Tibial nerve (tissue), 4 donors: Measurements from ENCODE around the gene HS6ST1. TPM values are rescaled to one million over a fixed set of nuclear protein-coding genes. Genes with fewer than 3 reads are reported as not detected.

Experiments used
- DNase-seq, 2 donors: peaks; one replicate each; pipeline ENCODE4 v3.0.0-alpha.2; 2019; ENCODE audit warnings: low spot score in 2 of 2
- H3K27ac ChIP-seq, 4 donors: fragments of 200-600 bp; sonication (generic) in 3 of 4; one replicate each; pipeline ENCODE4 v1.5.1; 2017 to 2019; ENCODE audit warnings: mild to moderate bottlenecking in 1 of 4
- H3K27me3 ChIP-seq, 2 donors: fragments of 200-600 bp; sonication (generic) in 1 of 2; one replicate each; pipeline versions ENCODE4 v1.5.1 to v1.6.0; 2017 to 2019
- H3K36me3 ChIP-seq, 3 donors: fragments of 200-600 bp; sonication (generic); one replicate each; pipeline ENCODE4 v1.5.1; 2018 to 2019
- H3K4me1 ChIP-seq, 4 donors: fragments of 200-600 bp; sonication (generic) in 3 of 4; one replicate each; pipeline ENCODE4 v1.5.1; 2017 to 2019
- H3K4me3 ChIP-seq, 4 donors: fragments of 200-600 bp; sonication (generic) in 3 of 4; one replicate each; pipeline ENCODE4 v1.5.1; 2017 to 2019; ENCODE audit warnings: mild to moderate bottlenecking in 1 of 4, moderate library complexity in 1 of 4
- H3K9me3 ChIP-seq, 4 donors: fragments of 200-600 bp; sonication (generic) in 3 of 4; one replicate each; pipeline ENCODE4 v1.5.1; 2017 to 2019
- EP300 ChIP-seq, 2 donors: sonication (generic); formaldehyde crosslinking; IDR thresholded peaks; one replicate each; pipeline ENCODE4 v1.6.1; 2017; ENCODE audit warnings: antibody characterized with exemption in 2 of 2, mild to moderate bottlenecking in 1 of 2
- POLR2A ChIP-seq, 2 donors: fragments of 450-650 bp; IDR thresholded peaks; one replicate each; pipeline ENCODE4 v1.6.1; 2017; ENCODE audit warnings: antibody characterized with exemption in 2 of 2, mild to moderate bottlenecking in 2 of 2, moderate library complexity in 2 of 2
- WGBS, 2 donors: methylation state at CpG; one replicate each; pipeline ENCODE4 v1.1.5; 2018; 5-methylcytosine and 5-hydroxymethylcytosine counted together
- total RNA-seq, 4 donors: library from RNA; depleted of rRNA; stranded (reverse); fragments of >200 nt; gene quantifications; one replicate each; pipeline ENCODE4 v1.1.0, GENCODE V29; 2016
- TF ChIP-seq, protein P1 (sequence below), 5 experiments: fragments of 200-600 bp in 3 of 5; fragments of 450-650 bp in 2 of 5; sonication (generic) in 3 of 5; IDR thresholded peaks; one replicate each; pipeline ENCODE4 v1.5.1; 2016 to 2019; ENCODE audit warnings: antibody characterized with exemption in 5 of 5, mild to moderate bottlenecking in 3 of 5, moderate library complexity in 2 of 5

Gene HS6ST1
- total RNA-seq, 4 donors from 2014 or later: 21.6 to 51.6 (median 39.3) TPM

DNA sequence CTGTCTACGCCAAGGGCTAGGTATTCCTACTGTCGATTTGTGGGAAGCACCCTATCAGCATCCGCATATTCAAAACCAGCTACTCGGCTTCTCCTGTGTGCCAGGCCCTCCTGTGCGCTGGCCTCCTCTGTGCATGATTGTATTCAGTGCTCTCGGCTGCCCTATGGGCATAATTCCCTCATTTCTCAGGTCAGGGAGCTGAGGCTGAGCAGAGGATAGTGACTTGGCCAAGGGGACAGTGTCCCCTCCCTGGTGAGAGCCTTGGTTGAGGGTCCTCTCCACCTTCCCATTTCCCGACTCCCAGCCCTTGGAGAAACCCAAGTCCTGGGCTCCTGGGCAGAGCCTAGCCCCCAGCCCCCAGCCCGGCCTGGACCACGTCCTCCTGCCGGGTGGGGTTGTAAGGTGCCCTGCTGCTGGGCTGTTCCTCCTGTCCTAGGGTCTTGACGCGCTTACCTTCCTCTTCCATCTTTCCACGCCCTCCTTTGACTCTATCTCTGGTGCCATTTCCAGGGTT is 6.3 kb upstream of the HS6ST1 start:
- H3K27ac ChIP-seq: no peak overlapping the region

DNA sequence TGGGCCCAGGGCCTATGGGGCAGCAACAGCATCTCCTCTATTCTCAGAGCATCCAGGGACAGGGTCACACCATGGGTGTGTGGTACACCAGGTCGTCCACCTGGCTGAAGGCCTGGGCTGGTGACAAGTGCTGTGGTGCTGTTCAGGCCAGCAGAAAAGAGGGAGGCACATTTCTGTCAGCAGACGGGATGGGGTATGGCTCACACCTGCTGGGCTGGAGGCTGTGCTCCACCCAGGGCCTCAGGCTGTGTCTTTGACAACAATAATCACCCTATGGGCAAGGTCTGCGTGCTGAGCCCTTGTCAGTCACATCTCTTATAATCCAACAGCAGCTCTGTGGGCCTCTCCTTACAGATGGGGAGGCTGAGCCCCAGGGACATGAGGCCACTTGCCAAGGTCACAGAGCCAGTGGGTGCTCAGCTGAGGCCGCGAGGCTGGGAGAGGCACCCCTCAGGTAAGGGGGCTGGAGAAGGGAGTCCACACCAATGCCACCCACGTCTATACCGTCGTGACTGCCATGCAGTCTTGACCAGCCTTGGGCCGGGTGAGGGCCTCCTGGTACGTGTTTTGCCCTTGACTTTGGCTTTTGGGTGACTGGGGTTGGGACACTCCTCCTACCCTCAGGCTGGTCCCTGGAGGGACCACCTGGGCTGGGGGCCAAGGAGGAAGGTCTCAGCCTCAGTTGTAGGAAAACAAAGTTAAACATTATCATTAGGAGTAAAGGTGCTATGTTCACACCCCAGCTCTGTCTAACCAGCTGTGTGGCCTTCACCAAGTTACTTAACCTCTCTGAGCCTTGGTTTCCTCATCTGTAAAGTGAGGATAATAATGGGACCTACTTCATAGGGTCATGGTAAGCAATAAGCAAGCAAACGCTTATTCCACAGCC is 5.6 kb upstream of the HS6ST1 start:
- H3K27ac ChIP-seq: peak overlapping the region in 2 of 4 donors; percentile 15 to 86
- TF ChIP-seq, protein P1, sequence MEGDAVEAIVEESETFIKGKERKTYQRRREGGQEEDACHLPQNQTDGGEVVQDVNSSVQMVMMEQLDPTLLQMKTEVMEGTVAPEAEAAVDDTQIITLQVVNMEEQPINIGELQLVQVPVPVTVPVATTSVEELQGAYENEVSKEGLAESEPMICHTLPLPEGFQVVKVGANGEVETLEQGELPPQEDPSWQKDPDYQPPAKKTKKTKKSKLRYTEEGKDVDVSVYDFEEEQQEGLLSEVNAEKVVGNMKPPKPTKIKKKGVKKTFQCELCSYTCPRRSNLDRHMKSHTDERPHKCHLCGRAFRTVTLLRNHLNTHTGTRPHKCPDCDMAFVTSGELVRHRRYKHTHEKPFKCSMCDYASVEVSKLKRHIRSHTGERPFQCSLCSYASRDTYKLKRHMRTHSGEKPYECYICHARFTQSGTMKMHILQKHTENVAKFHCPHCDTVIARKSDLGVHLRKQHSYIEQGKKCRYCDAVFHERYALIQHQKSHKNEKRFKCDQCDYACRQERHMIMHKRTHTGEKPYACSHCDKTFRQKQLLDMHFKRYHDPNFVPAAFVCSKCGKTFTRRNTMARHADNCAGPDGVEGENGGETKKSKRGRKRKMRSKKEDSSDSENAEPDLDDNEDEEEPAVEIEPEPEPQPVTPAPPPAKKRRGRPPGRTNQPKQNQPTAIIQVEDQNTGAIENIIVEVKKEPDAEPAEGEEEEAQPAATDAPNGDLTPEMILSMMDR (IDR thresholded peaks at IDR 0.05): no peak
- TF ChIP-seq POLR2A (IDR thresholded peaks at IDR 0.05): no peak
- no peak for TF ChIP-seq EP300 (IDR thresholded peaks at IDR 0.05)
- no peaks in the 10 kb centered on the region for H3K27me3 ChIP-seq
- no peaks in the 10 kb centered on the region for H3K9me3 ChIP-seq
- no peaks in the 10 kb centered on the region for H3K36me3 ChIP-seq
- 93 to 94% methylated on average over 9 to 10 of the region's 11 CpGs for WGBS, 2 donors
- no peak overlapping the region for H3K4me3 ChIP-seq
- peaks cover 0 to 41% (median 14%) of the 10 kb centered on the region in 4 donors for H3K4me1 ChIP-seq
- no peak for DNase-seq

More for the DNA sequence above, 6.3 kb upstream of the HS6ST1 start:
- WGBS, 2 donors: 96% methylated on average over 13 of the region's 13 CpGs
- Histone ChIP-seq H3K4me1 (peaks cover 0 to 34% (median 12%) of the 10 kb centered on the region in 4 donors), H3K4me3 (no peak overlapping the region), H3K27me3 (no peaks in the 10 kb centered on the region), H3K36me3 (no peaks in the 10 kb centered on the region), H3K9me3 (no peaks in the 10 kb centered on the region)
- no peak for DNase-seq
- TF ChIP-seq EP300 (IDR thresholded peaks at IDR 0.05) (no peak), POLR2A (IDR thresholded peaks at IDR 0.05) (no peak)
- TF ChIP-seq, protein P1 (IDR thresholded peaks at IDR 0.05): no peak

DNA sequence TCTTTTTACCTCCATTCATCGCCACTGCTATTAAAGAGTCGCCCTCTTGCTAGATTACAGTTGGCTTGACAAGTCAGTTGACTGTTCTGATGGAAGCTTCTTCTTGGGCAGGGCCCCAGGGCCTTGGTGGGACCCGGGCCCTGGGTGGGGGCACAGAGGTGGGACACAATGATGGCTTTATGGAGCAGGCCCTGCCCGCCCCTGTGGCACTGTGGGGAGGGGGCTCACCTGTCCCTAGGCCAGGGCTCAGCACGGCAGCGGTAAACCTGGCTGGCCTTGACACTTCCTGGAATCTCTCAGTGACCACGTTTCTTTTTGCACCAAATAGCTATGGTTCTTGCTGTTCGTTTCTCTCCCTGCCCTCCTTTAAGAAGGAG is 4.9 kb upstream of the HS6ST1 start:
- TF ChIP-seq POLR2A (IDR thresholded peaks at IDR 0.05) (no peak), EP300 (IDR thresholded peaks at IDR 0.05) (no peak)
- TF ChIP-seq, protein P1 (IDR thresholded peaks at IDR 0.05): no peak
- Histone ChIP-seq H3K36me3 (no peaks in the 10 kb centered on the region), H3K27me3 (no peaks in the 10 kb centered on the region), H3K9me3 (no peaks in the 10 kb centered on the region), H3K4me3 (no peak overlapping the region), H3K27ac (peak overlapping the region in 3 of 4 donors; percentile 62 to 92 (median 86)), H3K4me1 (peaks cover 0 to 45% (median 16%) of the 10 kb centered on the region in 4 donors)
- WGBS, 2 donors: 82 to 83% methylated on average over 8 of the region's 8 CpGs
- DNase-seq: no peak

DNA sequence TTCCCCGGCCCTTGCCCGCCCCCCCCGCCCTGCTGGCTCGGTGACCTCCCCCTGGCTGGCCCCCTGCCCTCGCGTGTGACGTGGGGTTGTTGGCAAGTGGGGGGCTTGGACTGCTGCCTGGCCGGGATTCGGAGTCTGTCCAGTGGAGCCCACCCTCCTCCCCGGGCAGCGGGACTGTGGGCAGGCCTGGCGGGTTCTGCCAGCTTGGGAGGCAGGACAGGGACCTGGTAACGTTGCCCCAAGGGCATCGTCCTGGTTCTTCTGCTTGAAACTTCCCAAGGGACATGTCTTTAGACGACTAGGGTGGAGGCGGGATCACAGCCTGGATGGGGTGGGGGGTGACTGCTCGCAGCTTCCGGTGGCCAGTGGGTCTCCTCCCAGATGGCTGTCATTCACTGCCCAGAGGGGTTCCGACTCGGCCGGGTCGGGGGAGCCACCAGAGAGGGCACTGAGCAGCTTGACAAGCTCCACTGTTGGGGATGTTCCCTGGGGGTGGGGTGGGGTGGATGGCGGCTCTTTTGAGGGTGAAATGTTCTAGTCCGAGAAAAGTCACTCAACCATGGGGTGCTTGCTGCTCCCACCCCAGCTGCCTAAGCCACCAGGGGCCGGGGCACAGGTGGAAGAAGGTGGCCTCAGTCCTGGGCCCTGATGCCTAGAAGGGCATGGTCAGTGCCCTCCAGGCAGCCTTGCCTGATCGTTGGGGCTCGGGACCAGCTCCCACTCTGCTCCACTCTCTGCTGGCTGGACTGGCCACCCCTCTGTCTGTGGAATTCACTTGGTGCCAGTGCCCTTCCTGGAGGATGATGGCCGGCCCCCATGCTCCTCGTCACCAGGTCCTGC is 4.3 kb upstream of the HS6ST1 start:
- no peak for DNase-seq
- Histone ChIP-seq H3K9me3 (no peaks in the 10 kb centered on the region), H3K4me1 (peaks cover 0 to 45% (median 16%) of the 10 kb centered on the region in 4 donors), H3K4me3 (peak overlapping the region; percentile 47 to 70 (median 56)), H3K36me3 (no peaks in the 10 kb centered on the region), H3K27ac (peak overlapping the region; percentile 62 to 92 (median 80)), H3K27me3 (no peaks in the 10 kb centered on the region)
- WGBS, 2 donors: 49 to 60% methylated on average over 25 to 27 of the region's 29 CpGs
- TF ChIP-seq EP300 (IDR thresholded peaks at IDR 0.05) (no peak), POLR2A (IDR thresholded peaks at IDR 0.05) (no peak)
- TF ChIP-seq, protein P1 (IDR thresholded peaks at IDR 0.05): no peak
